SK-N-SH (cell line): ENCODE measurements around the gene GLRX5.

Experiments
- CHD2 ChIP-seq: fragments of 150-350 bp; IDR thresholded peaks from 2 replicates; pipeline ENCODE4 v1.6.1; 2018; ENCODE audit warnings: low read length; ENCODE audit not compliant: partially characterized antibody
- NFIC ChIP-seq: IDR thresholded peaks from 2 replicates; pipeline ENCODE4 v1.4.0; 2012; ENCODE audit warnings: borderline replicate concordance
- TEAD4 ChIP-seq: IDR thresholded peaks from 2 replicates; pipeline ENCODE4 v1.4.0; 2012; ENCODE audit warnings: mild to moderate bottlenecking, borderline replicate concordance; ENCODE audit not compliant: insufficient read depth
- YY1 ChIP-seq: IDR thresholded peaks from 2 replicates; pipeline ENCODE4 v1.4.0; 2012; ENCODE audit warnings: low read depth, mild to moderate bottlenecking
- TF ChIP-seq, protein P1 (sequence below): fragments of 200-600 bp; sonication (generic); IDR thresholded peaks from 2 replicates; pipeline ENCODE4 v1.6.1; 2017; ENCODE audit warnings: antibody characterized with exemption, mild to moderate bottlenecking, moderate library complexity

DNA sequence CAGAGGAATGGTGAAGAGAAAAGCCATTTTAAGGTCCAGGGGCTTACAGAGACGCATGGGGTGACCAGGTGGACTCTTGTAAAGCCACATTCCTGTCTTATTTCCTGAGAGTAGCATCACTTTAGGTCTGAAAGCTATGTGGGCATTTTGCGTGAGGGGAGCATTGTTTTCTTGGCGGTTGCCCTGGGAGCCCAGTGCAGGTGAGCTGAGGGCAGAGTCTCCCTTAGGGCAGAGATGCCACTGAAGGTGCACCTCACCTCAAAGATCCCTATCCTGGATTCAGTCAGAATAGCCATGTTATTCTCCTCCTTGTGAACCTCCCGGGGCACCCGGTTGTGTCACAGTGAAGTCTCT lies 12.4 kb downstream of the GLRX5 start:
- TF ChIP-seq, protein P1, sequence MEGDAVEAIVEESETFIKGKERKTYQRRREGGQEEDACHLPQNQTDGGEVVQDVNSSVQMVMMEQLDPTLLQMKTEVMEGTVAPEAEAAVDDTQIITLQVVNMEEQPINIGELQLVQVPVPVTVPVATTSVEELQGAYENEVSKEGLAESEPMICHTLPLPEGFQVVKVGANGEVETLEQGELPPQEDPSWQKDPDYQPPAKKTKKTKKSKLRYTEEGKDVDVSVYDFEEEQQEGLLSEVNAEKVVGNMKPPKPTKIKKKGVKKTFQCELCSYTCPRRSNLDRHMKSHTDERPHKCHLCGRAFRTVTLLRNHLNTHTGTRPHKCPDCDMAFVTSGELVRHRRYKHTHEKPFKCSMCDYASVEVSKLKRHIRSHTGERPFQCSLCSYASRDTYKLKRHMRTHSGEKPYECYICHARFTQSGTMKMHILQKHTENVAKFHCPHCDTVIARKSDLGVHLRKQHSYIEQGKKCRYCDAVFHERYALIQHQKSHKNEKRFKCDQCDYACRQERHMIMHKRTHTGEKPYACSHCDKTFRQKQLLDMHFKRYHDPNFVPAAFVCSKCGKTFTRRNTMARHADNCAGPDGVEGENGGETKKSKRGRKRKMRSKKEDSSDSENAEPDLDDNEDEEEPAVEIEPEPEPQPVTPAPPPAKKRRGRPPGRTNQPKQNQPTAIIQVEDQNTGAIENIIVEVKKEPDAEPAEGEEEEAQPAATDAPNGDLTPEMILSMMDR = no peak
- no peak for TF ChIP-seq YY1
- TF ChIP-seq CHD2 = no peak
- no peak for TF ChIP-seq TEAD4
- TF ChIP-seq NFIC = no peak
